ENCODE data around the gene PTPRM. TPM values are rescaled to one million over a fixed set of nuclear protein-coding genes. Genes with fewer than 3 reads are reported as not detected.
A peak's percentile ranks its signal among the peaks of the same experiment; 100 is the strongest.

The PTPRM gene
- total RNA-seq, 1 donor: 84.7 TPM

GRCh38 chr18:8238507-8238906 is 671.4 kb downstream of the PTPRM start:
- H4K20me1 ChIP-seq (ENCODE audit: insufficient read depth, low read length): no peaks in the 10 kb centered on the region
- TF ChIP-seq CTCF (IDR thresholded peaks at IDR 0.05; ENCODE audit: extremely low read depth, low read depth, low read length): no peak
- H3K27ac ChIP-seq (ENCODE audit: low read depth, low read length): no peak overlapping the region
- peaks cover 3% of the 10 kb centered on the region for H3K4me1 ChIP-seq (ENCODE audit: insufficient read depth, low read length)
- H3K79me2 ChIP-seq (ENCODE audit: insufficient read depth, low read length): no peaks in the 10 kb centered on the region
- no peak overlapping the region for H2AFZ ChIP-seq (ENCODE audit: low read length)
- H3K9me3 ChIP-seq (ENCODE audit: low read depth, low read length): no peaks in the 10 kb centered on the region
- no peaks in the 10 kb centered on the region for H3K27me3 ChIP-seq (ENCODE audit: insufficient read depth, low read length)
- no peak for DNase-seq (ENCODE audit: insufficient read length, low spot score, missing footprints)
- H3K4me3 ChIP-seq (ENCODE audit: insufficient read depth, low read length): no peak overlapping the region
- H3K36me3 ChIP-seq (ENCODE audit: insufficient read depth, low read length): no peaks in the 10 kb centered on the region
- H3K4me2 ChIP-seq (ENCODE audit: insufficient read depth, low read length): no peak overlapping the region

- Histone ChIP-seq H3K27me3 (ENCODE audit: insufficient read depth, low read length) (no peaks in the 10 kb centered on the region), H3K27ac (ENCODE audit: low read depth, low read length) (no peak overlapping the region), H3K4me2 (ENCODE audit: insufficient read depth, low read length) (no peak overlapping the region), H3K4me1 (ENCODE audit: insufficient read depth, low read length) (peaks cover 3% of the 10 kb centered on the region), H4K20me1 (ENCODE audit: insufficient read depth, low read length) (no peaks in the 10 kb centered on the region), H3K9me3 (ENCODE audit: low read depth, low read length) (no peaks in the 10 kb centered on the region), H3K79me2 (ENCODE audit: insufficient read depth, low read length) (no peaks in the 10 kb centered on the region), H3K36me3 (ENCODE audit: insufficient read depth, low read length) (no peaks in the 10 kb centered on the region), H3K4me3 (ENCODE audit: insufficient read depth, low read length) (no peak overlapping the region), H2AFZ (ENCODE audit: low read length) (no peak overlapping the region)
- no peak for DNase-seq (ENCODE audit: insufficient read length, low spot score, missing footprints)
- TF ChIP-seq CTCF (IDR thresholded peaks at IDR 0.05; ENCODE audit: extremely low read depth, low read depth, low read length): no peak
Observed at GRCh38 chr18:8241731-8242130, 674.6 kb downstream of the PTPRM start.

GRCh38 chr18:8242151-8242696 is 675.1 kb downstream of the PTPRM start:
- Histone ChIP-seq H2AFZ (ENCODE audit: low read length) (no peak overlapping the region), H3K4me2 (ENCODE audit: insufficient read depth, low read length) (no peak overlapping the region), H3K4me1 (ENCODE audit: insufficient read depth, low read length) (peaks cover 3% of the 10 kb centered on the region), H3K36me3 (ENCODE audit: insufficient read depth, low read length) (no peaks in the 10 kb centered on the region), H4K20me1 (ENCODE audit: insufficient read depth, low read length) (no peaks in the 10 kb centered on the region), H3K9me3 (ENCODE audit: low read depth, low read length) (no peaks in the 10 kb centered on the region), H3K27me3 (ENCODE audit: insufficient read depth, low read length) (no peaks in the 10 kb centered on the region), H3K27ac (ENCODE audit: low read depth, low read length) (no peak overlapping the region), H3K79me2 (ENCODE audit: insufficient read depth, low read length) (no peaks in the 10 kb centered on the region), H3K4me3 (ENCODE audit: insufficient read depth, low read length) (no peak overlapping the region)
- no peak for TF ChIP-seq CTCF (IDR thresholded peaks at IDR 0.05; ENCODE audit: extremely low read depth, low read depth, low read length)
- DNase-seq (ENCODE audit: insufficient read length, low spot score, missing footprints): peak; percentile 66

GRCh38 chr18:8247700-8248099 is 680.6 kb downstream of the PTPRM start:
- TF ChIP-seq CTCF (IDR thresholded peaks at IDR 0.05; ENCODE audit: extremely low read depth, low read depth, low read length): no peak
- no peaks in the 10 kb centered on the region for H3K9me3 ChIP-seq (ENCODE audit: low read depth, low read length)
- no peaks in the 10 kb centered on the region for H3K27me3 ChIP-seq (ENCODE audit: insufficient read depth, low read length)
- H3K27ac ChIP-seq (ENCODE audit: low read depth, low read length): no peak overlapping the region
- H2AFZ ChIP-seq (ENCODE audit: low read length): no peak overlapping the region
- H3K36me3 ChIP-seq (ENCODE audit: insufficient read depth, low read length): no peaks in the 10 kb centered on the region
- no peak overlapping the region for H3K4me3 ChIP-seq (ENCODE audit: insufficient read depth, low read length)
- H3K79me2 ChIP-seq (ENCODE audit: insufficient read depth, low read length): no peaks in the 10 kb centered on the region
- no peaks in the 10 kb centered on the region for H4K20me1 ChIP-seq (ENCODE audit: insufficient read depth, low read length)
- H3K4me2 ChIP-seq (ENCODE audit: insufficient read depth, low read length): no peak overlapping the region
- H3K4me1 ChIP-seq (ENCODE audit: insufficient read depth, low read length): no peaks in the 10 kb centered on the region
- no peak for DNase-seq (ENCODE audit: insufficient read length, low spot score, missing footprints)

Data from osteoblast (primary cell).